ENCODE data around the gene RGMA. TPM values are rescaled to one million over a fixed set of nuclear protein-coding genes. Genes with fewer than 3 reads are reported as not detected.

RGMA gene
- total and polyA plus RNA-seq, 2 experiments from 2014 or later, result 2.5 to 2.7 TPM

- H3K27me3 ChIP-seq, result peaks cover 79% of the 10 kb centered on the region
- H3K4me2 ChIP-seq, result peak overlapping the region; percentile 94
- peak; percentile 73 for DNase-seq (ENCODE audit: low spot score)
- no peaks in the 10 kb centered on the region for H3K36me3 ChIP-seq (replicated peaks; ENCODE audit: insufficient read depth, low read depth)
- no peak overlapping the region for H3K27ac ChIP-seq
- 2% methylated on average over 14 of the region's 14 CpGs for WGBS (ENCODE audit: low lambda C conversion rate, missing lambda C conversion rate)
- H3K4me3 ChIP-seq, result peak overlapping the region; percentile 49
- H3K79me2 ChIP-seq, result no peaks in the 10 kb centered on the region
- H3K4me1 ChIP-seq (ENCODE audit: insufficient read depth), result peaks cover 4% of the 10 kb centered on the region
- no peaks in the 10 kb centered on the region for H3K9me3 ChIP-seq (ENCODE audit: low read depth)
- TF ChIP-seq EZH2 (IDR thresholded peaks at IDR 0.05; ENCODE audit: borderline replicate concordance) (no peak), CTCF (IDR thresholded peaks at IDR 0.05; ENCODE audit: poor library complexity) (peak; percentile 89), EZH2phosphoT487 (IDR thresholded peaks at IDR 0.05; ENCODE audit: low read depth, severe bottlenecking, unreplicated experiment) (no peak)
- H3K9me2 ChIP-seq (replicated peaks; ENCODE audit: insufficient read depth), result no peaks in the 10 kb centered on the region
- peak overlapping the region; percentile 44 for H2AFZ ChIP-seq
- no peaks in the 10 kb centered on the region for H4K20me1 ChIP-seq (ENCODE audit: insufficient read depth, poor library complexity, severe bottlenecking)
Observed at GRCh38 chr15:93087825-93088199, 1.2 kb downstream of the RGMA start.

- H3K4me2 ChIP-seq, result no peak overlapping the region
- H3K9me3 ChIP-seq (ENCODE audit: low read depth), result no peaks in the 10 kb centered on the region
- H3K9me2 ChIP-seq (replicated peaks; ENCODE audit: insufficient read depth), result no peaks in the 10 kb centered on the region
- H3K79me2 ChIP-seq, result no peaks in the 10 kb centered on the region
- peaks cover 4% of the 10 kb centered on the region for H3K4me1 ChIP-seq (ENCODE audit: insufficient read depth)
- no peak overlapping the region for H2AFZ ChIP-seq
- no peak overlapping the region for H3K27ac ChIP-seq
- H3K4me3 ChIP-seq, result no peak overlapping the region
- H3K36me3 ChIP-seq (replicated peaks; ENCODE audit: insufficient read depth, low read depth), result no peaks in the 10 kb centered on the region
- H4K20me1 ChIP-seq (ENCODE audit: insufficient read depth, poor library complexity, severe bottlenecking), result no peaks in the 10 kb centered on the region
- DNase-seq (ENCODE audit: low spot score), result no peak
- WGBS (ENCODE audit: low lambda C conversion rate, missing lambda C conversion rate), result 61% methylated on average over 2 of the region's 2 CpGs
- peaks cover 75% of the 10 kb centered on the region for H3K27me3 ChIP-seq
- TF ChIP-seq EZH2phosphoT487 (IDR thresholded peaks at IDR 0.05; ENCODE audit: low read depth, severe bottlenecking, unreplicated experiment) (no peak), CTCF (IDR thresholded peaks at IDR 0.05; ENCODE audit: poor library complexity) (no peak), EZH2 (IDR thresholded peaks at IDR 0.05; ENCODE audit: borderline replicate concordance) (no peak)
Observed at GRCh38 chr15:93086791-93087190, 2.2 kb downstream of the RGMA start.

GRCh38 chr15:93085692-93086091 lies 3.3 kb downstream of the RGMA start:
- H4K20me1 ChIP-seq (ENCODE audit: insufficient read depth, poor library complexity, severe bottlenecking), result no peaks in the 10 kb centered on the region
- H3K36me3 ChIP-seq (replicated peaks; ENCODE audit: insufficient read depth, low read depth), result no peaks in the 10 kb centered on the region
- no peak overlapping the region for H3K4me2 ChIP-seq
- H2AFZ ChIP-seq, result no peak overlapping the region
- peaks cover 64% of the 10 kb centered on the region for H3K27me3 ChIP-seq
- H3K9me3 ChIP-seq (ENCODE audit: low read depth), result no peaks in the 10 kb centered on the region
- no peak overlapping the region for H3K4me3 ChIP-seq
- WGBS (ENCODE audit: low lambda C conversion rate, missing lambda C conversion rate), result 78% methylated on average over 1 of the region's 1 CpG
- no peaks in the 10 kb centered on the region for H3K9me2 ChIP-seq (replicated peaks; ENCODE audit: insufficient read depth)
- H3K79me2 ChIP-seq, result no peaks in the 10 kb centered on the region
- no peak for TF ChIP-seq EZH2 (IDR thresholded peaks at IDR 0.05; ENCODE audit: borderline replicate concordance)
- TF ChIP-seq EZH2phosphoT487 (IDR thresholded peaks at IDR 0.05; ENCODE audit: low read depth, severe bottlenecking, unreplicated experiment), result no peak
- no peak for TF ChIP-seq CTCF (IDR thresholded peaks at IDR 0.05; ENCODE audit: poor library complexity)
- no peak for DNase-seq (ENCODE audit: low spot score)
- peaks cover 4% of the 10 kb centered on the region for H3K4me1 ChIP-seq (ENCODE audit: insufficient read depth)
- no peak overlapping the region for H3K27ac ChIP-seq

- Histone ChIP-seq H3K79me2 (no peaks in the 10 kb centered on the region), H3K9me3 (ENCODE audit: low read depth) (no peaks in the 10 kb centered on the region), H3K27me3 (peaks cover 47% of the 10 kb centered on the region), H3K4me3 (no peak overlapping the region), H4K20me1 (ENCODE audit: insufficient read depth, poor library complexity, severe bottlenecking) (no peaks in the 10 kb centered on the region), H3K9me2 (replicated peaks; ENCODE audit: insufficient read depth) (no peaks in the 10 kb centered on the region), H3K4me1 (ENCODE audit: insufficient read depth) (no peaks in the 10 kb centered on the region), H2AFZ (no peak overlapping the region), H3K27ac (no peak overlapping the region), H3K4me2 (no peak overlapping the region), H3K36me3 (replicated peaks; ENCODE audit: insufficient read depth, low read depth) (no peaks in the 10 kb centered on the region)
- WGBS (ENCODE audit: low lambda C conversion rate, missing lambda C conversion rate), result 98% methylated on average over 3 of the region's 3 CpGs
- no peak for DNase-seq (ENCODE audit: low spot score)
- TF ChIP-seq CTCF (IDR thresholded peaks at IDR 0.05; ENCODE audit: poor library complexity) (no peak), EZH2 (IDR thresholded peaks at IDR 0.05; ENCODE audit: borderline replicate concordance) (no peak), EZH2phosphoT487 (IDR thresholded peaks at IDR 0.05; ENCODE audit: low read depth, severe bottlenecking, unreplicated experiment) (no peak)
Observed at GRCh38 chr15:93082861-93083260, 6.2 kb downstream of the RGMA start.
